Panc1 (cell line): ENCODE measurements around the gene PLS3. TPM values are rescaled to one million over a fixed set of nuclear protein-coding genes. Genes with fewer than 3 reads are reported as not detected.
"Not testable (repeated sequence)": the region's sequence is repeated elsewhere in the genome, so short reads cannot be mapped to it uniquely, and the experiment has no call there.

Experiments
- ATAC-seq: fragments of 200-7000 bp; cut with Tn5 transposase; 2 replicates; pipeline ENCODE4 v1.9.1; 2020; ENCODE audit warnings: mild to moderate bottlenecking, moderate library complexity
- BruUV-seq: library from RNA; stranded (reverse); fragments of 400-500 nt; replicated peaks from 2 replicates; lab custom pipeline; 2021; lab: Mats Ljungman, UMichigan
- CTCF ChIA-PET: fragments of 300-600 bp; sonication (Branson Sonifier 250); formaldehyde crosslinking; loops from one replicate; lab custom pipeline; 2022; ENCODE audit warnings: antibody characterized with exemption; lab: Charles Lee
- POLR2A ChIA-PET: fragments of 300-600 bp; sonication (Branson Sonifier 250); formaldehyde crosslinking; loops from one replicate; lab custom pipeline; 2022; ENCODE audit warnings: antibody characterized with exemption; lab: Charles Lee
- DNase-seq: peaks from one replicate; pipeline ENCODE4 v3.0.0-alpha.2; 2010; ENCODE audit warnings: low read depth, low spot score
- H3K27ac ChIP-seq: 2 replicates; pipeline ENCODE4 v1.5.1; 2011; ENCODE audit warnings: mild to moderate bottlenecking, low read length, inconsistent platforms
- H3K27me3 ChIP-seq: fragments of 200-500 bp; sonication (Bioruptor generic); 2 replicates; pipeline ENCODE4 v1.6.0; 2014; ENCODE audit warnings: low read length, inconsistent platforms; ENCODE audit not compliant: control insufficient read depth, insufficient read depth
- H3K36me3 ChIP-seq: fragments of 200-500 bp; sonication (Bioruptor generic); 2 replicates; pipeline ENCODE4 v1.5.1; 2014; ENCODE audit warnings: inconsistent platforms, mild to moderate bottlenecking, low read length, moderate library complexity; ENCODE audit not compliant: control insufficient read depth, insufficient read depth
- H3K4me1 ChIP-seq: 2 replicates; pipeline ENCODE4 v1.5.1; 2011; ENCODE audit warnings: inconsistent platforms, mild to moderate bottlenecking, low read length, moderate library complexity; ENCODE audit not compliant: control insufficient read depth, insufficient read depth
- H3K4me3 ChIP-seq, 2 experiments: 2 replicates each; pipeline ENCODE4 v1.5.1; 2011 to 2012; ENCODE audit warnings: low read depth in 2 of 2, low read length in 2 of 2, mild to moderate bottlenecking in 2 of 2, inconsistent platforms in 1 of 2, moderate library complexity in 1 of 2
- H3K9me3 ChIP-seq: fragments of 200-500 bp; sonication (Bioruptor generic); 2 replicates; pipeline ENCODE4 v1.5.1; 2014; ENCODE audit warnings: low read depth, mild to moderate bottlenecking, inconsistent platforms, low read length, moderate library complexity; ENCODE audit not compliant: control insufficient read depth, insufficient read depth
- POLR2AphosphoS5 ChIP-seq: IDR thresholded peaks from 2 replicates; pipeline ENCODE4 v1.6.1; 2012; ENCODE audit warnings: mild to moderate bottlenecking, low read depth, low read length, moderate library complexity
- SIN3A ChIP-seq: IDR thresholded peaks from 2 replicates; pipeline ENCODE4 v1.6.1; 2012; ENCODE audit warnings: low read depth, mild to moderate bottlenecking, low read length, moderate library complexity, borderline replicate concordance; ENCODE audit not compliant: insufficient read depth
- TCF7L2 ChIP-seq: IDR thresholded peaks from 2 replicates; pipeline ENCODE4 v1.6.1; 2011; ENCODE audit warnings: mild to moderate bottlenecking, low read depth, low read length, inconsistent platforms
- in situ Hi-C: cut with HindIII; loops from 2 replicates; pipeline ENCODE4 v1.10.0; 2016; ENCODE audit warnings: low sequenced_read_pairs, low pct_unique_long_range_greater_than_20kb
- intact Hi-C: fragments of 100-400 bp; cut with micrococcal nuclease; formaldehyde crosslinking; loops from one replicate; pipeline ENCODE4 v1.10.0; 2022; ENCODE audit not compliant: unreplicated experiment
- total RNA-seq: library from RNA; stranded (reverse); gene quantifications from one replicate; pipeline ENCODE4 v1.2.1, GENCODE V29; 2021; ENCODE audit not compliant: unreplicated experiment
- TF ChIP-seq, protein P1 (sequence below): fragments of 450-650 bp; IDR thresholded peaks from 2 replicates; pipeline ENCODE4 v1.5.1; 2017; ENCODE audit warnings: mild to moderate bottlenecking
- TF ChIP-seq, protein P2 (sequence below), 2 experiments: IDR thresholded peaks; 2 replicates each; pipeline ENCODE4 v1.6.1; 2011 to 2012; ENCODE audit warnings: low read depth in 2 of 2, control low read depth in 1 of 2, low read length in 1 of 2, mild to moderate bottlenecking in 1 of 2, moderate library complexity in 1 of 2; ENCODE audit not compliant: insufficient read depth in 1 of 2

PLS3 gene
- total RNA-seq, 1 experiment from 2014 or later = 164 TPM

DNA sequence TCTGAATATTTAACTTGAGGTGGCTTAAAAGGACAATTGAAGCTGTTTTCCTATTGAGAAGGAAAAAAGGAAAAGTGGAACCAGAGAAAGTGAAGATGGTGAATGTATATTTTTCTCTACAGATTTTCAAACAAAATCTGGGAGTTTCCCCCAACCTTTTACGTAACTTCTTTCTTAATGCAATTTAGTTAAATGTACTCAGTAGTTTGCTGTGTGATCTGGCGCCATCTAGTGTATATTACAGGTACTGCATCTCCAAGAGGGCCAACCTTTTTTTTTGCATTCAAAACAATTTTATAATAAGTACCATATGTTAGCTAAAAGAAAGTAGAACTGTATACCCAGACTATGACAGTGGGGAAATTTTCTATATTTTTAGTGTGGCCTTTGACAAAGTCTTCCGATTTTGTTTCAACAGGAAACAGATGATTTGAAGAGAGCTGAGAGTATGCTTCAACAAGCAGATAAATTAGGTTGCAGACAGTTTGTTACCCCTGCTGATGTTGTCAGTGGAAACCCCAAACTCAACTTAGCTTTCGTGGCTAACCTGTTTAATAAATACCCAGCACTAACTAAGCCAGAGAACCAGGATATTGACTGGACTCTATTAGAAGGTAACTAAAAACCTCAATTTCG lies 82.0 kb downstream of the PLS3 start:
- no peak for TF ChIP-seq POLR2AphosphoS5
- TF ChIP-seq, protein P1, sequence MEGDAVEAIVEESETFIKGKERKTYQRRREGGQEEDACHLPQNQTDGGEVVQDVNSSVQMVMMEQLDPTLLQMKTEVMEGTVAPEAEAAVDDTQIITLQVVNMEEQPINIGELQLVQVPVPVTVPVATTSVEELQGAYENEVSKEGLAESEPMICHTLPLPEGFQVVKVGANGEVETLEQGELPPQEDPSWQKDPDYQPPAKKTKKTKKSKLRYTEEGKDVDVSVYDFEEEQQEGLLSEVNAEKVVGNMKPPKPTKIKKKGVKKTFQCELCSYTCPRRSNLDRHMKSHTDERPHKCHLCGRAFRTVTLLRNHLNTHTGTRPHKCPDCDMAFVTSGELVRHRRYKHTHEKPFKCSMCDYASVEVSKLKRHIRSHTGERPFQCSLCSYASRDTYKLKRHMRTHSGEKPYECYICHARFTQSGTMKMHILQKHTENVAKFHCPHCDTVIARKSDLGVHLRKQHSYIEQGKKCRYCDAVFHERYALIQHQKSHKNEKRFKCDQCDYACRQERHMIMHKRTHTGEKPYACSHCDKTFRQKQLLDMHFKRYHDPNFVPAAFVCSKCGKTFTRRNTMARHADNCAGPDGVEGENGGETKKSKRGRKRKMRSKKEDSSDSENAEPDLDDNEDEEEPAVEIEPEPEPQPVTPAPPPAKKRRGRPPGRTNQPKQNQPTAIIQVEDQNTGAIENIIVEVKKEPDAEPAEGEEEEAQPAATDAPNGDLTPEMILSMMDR = peak; percentile 82; the same call in 1 of the 2 replicates
- TF ChIP-seq SIN3A = no peak
- DNase-seq = no peak
- no peak for ATAC-seq
- Histone ChIP-seq H3K27ac (no peak overlapping the region), H3K9me3 (no peaks in the 10 kb centered on the region), H3K4me1 (no peaks in the 10 kb centered on the region), H3K27me3 (no peaks in the 10 kb centered on the region), H3K4me3 (no peak overlapping the region), H3K36me3 (peaks cover 25% of the 10 kb centered on the region)
- BruUV-seq = no TSS peak
- ChIA-PET POLR2A (no interaction called here), CTCF (interaction anchor here (0.6 kb wide), 1 partner anchor 76 kb away, joined by 9 read pairs; no protein-coding TSS in a partner anchor)
- in situ Hi-C loops = no loop called here
- intact Hi-C loops = loop anchor here (1.0 kb wide), 1 partner anchor 313 kb away; no protein-coding TSS in a partner anchor

DNA sequence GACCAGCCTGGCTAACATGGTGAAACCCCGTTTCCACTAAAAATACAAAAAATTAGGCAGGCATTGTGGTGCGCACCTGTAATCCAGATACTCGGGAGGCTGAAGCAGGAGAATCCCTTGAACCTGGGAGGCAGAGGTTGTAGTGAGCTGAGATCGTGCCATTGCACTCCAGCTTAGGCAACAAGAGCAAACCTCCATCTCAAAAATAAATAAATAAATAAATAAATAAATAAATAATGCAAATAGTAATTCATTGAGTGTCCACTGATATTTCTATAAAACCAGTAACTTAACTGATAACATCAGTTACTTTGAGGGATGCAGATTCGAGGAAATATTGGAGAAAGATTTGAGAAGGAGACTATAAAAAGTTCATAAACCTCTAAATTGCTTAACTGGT lies 83.4 kb downstream of the PLS3 start:
- intact Hi-C loops, H3K27ac ChIP-seq, BruUV-seq, H3K27me3 ChIP-seq, H3K4me1 ChIP-seq, CTCF ChIA-PET, POLR2A ChIA-PET, in situ Hi-C loops, ATAC-seq, H3K4me3 ChIP-seq, H3K9me3 ChIP-seq, DNase-seq: not testable (repeated sequence)
- H3K36me3 ChIP-seq = peaks cover 35% of the 10 kb centered on the region

DNA sequence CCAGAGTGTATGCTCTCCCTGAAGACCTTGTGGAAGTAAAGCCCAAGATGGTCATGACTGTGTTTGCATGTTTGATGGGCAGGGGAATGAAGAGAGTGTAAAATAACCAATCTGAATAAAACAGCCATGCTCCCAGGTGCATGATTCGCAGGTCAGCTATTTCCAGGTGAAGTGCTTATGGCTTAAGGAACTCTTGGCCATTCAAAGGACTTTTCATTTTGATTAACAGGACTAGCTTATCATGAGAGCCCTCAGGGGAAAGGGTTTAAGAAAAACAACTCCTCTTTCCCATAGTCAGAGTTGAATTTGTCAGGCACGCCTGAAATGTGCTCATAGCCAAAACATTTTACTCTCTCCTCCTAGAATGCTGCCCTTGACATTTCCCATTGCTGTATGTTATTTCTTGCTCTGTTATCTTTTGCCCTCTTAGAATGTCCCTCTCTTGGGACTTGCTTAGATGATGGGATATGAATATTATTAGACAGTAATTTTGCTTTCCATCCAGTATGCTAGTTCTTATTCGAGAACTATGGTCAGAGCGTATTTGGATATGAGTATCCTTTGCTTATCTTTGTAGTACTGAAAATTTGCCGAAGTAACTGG lies 88.6 kb downstream of the PLS3 start:
- no peak for DNase-seq
- BruUV-seq = no TSS peak
- in situ Hi-C loops (no loop called here), intact Hi-C loops (no loop called here)
- ChIA-PET POLR2A (no interaction called here), CTCF (no interaction called here)
- no peak for ATAC-seq
- Histone ChIP-seq H3K9me3 (no peaks in the 10 kb centered on the region), H3K4me3 (no peak overlapping the region), H3K27me3 (no peaks in the 10 kb centered on the region), H3K27ac (no peak overlapping the region), H3K4me1 (no peaks in the 10 kb centered on the region), H3K36me3 (peaks cover 30% of the 10 kb centered on the region)
- no peak for TF ChIP-seq POLR2AphosphoS5
- TF ChIP-seq TCF7L2 = no peak
- TF ChIP-seq, protein P2, sequence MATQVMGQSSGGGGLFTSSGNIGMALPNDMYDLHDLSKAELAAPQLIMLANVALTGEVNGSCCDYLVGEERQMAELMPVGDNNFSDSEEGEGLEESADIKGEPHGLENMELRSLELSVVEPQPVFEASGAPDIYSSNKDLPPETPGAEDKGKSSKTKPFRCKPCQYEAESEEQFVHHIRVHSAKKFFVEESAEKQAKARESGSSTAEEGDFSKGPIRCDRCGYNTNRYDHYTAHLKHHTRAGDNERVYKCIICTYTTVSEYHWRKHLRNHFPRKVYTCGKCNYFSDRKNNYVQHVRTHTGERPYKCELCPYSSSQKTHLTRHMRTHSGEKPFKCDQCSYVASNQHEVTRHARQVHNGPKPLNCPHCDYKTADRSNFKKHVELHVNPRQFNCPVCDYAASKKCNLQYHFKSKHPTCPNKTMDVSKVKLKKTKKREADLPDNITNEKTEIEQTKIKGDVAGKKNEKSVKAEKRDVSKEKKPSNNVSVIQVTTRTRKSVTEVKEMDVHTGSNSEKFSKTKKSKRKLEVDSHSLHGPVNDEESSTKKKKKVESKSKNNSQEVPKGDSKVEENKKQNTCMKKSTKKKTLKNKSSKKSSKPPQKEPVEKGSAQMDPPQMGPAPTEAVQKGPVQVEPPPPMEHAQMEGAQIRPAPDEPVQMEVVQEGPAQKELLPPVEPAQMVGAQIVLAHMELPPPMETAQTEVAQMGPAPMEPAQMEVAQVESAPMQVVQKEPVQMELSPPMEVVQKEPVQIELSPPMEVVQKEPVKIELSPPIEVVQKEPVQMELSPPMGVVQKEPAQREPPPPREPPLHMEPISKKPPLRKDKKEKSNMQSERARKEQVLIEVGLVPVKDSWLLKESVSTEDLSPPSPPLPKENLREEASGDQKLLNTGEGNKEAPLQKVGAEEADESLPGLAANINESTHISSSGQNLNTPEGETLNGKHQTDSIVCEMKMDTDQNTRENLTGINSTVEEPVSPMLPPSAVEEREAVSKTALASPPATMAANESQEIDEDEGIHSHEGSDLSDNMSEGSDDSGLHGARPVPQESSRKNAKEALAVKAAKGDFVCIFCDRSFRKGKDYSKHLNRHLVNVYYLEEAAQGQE (IDR thresholded peaks at IDR 0.05; ENCODE audit: insufficient read depth in 1 of 2, low read depth in 2 of 2, low read length in 1 of 2) = no peak
- TF ChIP-seq SIN3A = no peak
- TF ChIP-seq, protein P1 = no peak
